Neural cell (in vitro differentiated cells): ENCODE measurements around the gene SLC35D3. TPM values are rescaled to one million over a fixed set of nuclear protein-coding genes. Genes with fewer than 3 reads are reported as not detected.

Experiments
- H2AFZ ChIP-seq: fragments of 200-600, 300-800 bp; sonication (generic), shearing (Covaris generic); 2 replicates; pipeline ENCODE4 v1.6.0; 2014; ENCODE audit warnings: low read depth, mild to moderate bottlenecking, antibody characterized with exemption, low read length, moderate library complexity
- H3F3A ChIP-seq: fragments of 200-600 bp; shearing (Covaris generic); 2 replicates; pipeline ENCODE4 v1.6.1; 2016; ENCODE audit warnings: mild to moderate bottlenecking, moderate library complexity, mixed read lengths, antibody characterized with exemption, low read length; ENCODE audit not compliant: insufficient read depth, poor library complexity, severe bottlenecking
- H3K27ac ChIP-seq: fragments of 200-600, 300-800 bp; sonication (generic), shearing (Covaris generic); 2 replicates; pipeline ENCODE4 v1.5.1; 2014; ENCODE audit warnings: mild to moderate bottlenecking, low read length, moderate library complexity
- H3K27me3 ChIP-seq: fragments of 300-800, 200-600 bp; sonication (generic), shearing (Covaris generic); 2 replicates; pipeline ENCODE4 v1.6.0; 2014; ENCODE audit warnings: mild to moderate bottlenecking, low read depth, low read length, moderate library complexity; ENCODE audit not compliant: insufficient read depth
- H3K36me3 ChIP-seq: fragments of 300-800, 200-600 bp; sonication (generic), shearing (Covaris generic); 2 replicates; pipeline ENCODE4 v1.5.1; 2014; ENCODE audit warnings: mild to moderate bottlenecking, antibody characterized with exemption, low read length, moderate library complexity; ENCODE audit not compliant: insufficient read depth
- H3K4me2 ChIP-seq: fragments of 300-800, 200-600 bp; sonication (generic), shearing (Covaris generic); 2 replicates; pipeline ENCODE4 v1.6.0; 2014; ENCODE audit warnings: mild to moderate bottlenecking, low read length
- H3K4me3 ChIP-seq: fragments of 300-800, 200-600 bp; sonication (generic), shearing (Covaris generic); 2 replicates; pipeline ENCODE4 v1.5.1; 2014; ENCODE audit warnings: mild to moderate bottlenecking, low read length, moderate library complexity
- H3K79me2 ChIP-seq: fragments of 200-600 bp; shearing (Covaris generic); replicated peaks from 2 replicates; pipeline ENCODE4 v1.6.0; 2014; ENCODE audit warnings: mild to moderate bottlenecking, low read length, moderate library complexity; ENCODE audit not compliant: insufficient read depth
- H3K9ac ChIP-seq: fragments of 300-800, 200-600 bp; sonication (generic), shearing (Covaris generic); 2 replicates; pipeline ENCODE4 v1.6.1; 2016; ENCODE audit warnings: mild to moderate bottlenecking, low read length, mixed read lengths
- H3K9me2 ChIP-seq: fragments of 200-600 bp; shearing (Covaris generic); 2 replicates; pipeline ENCODE4 v1.6.1; 2016; ENCODE audit warnings: mild to moderate bottlenecking, low read length, mixed read lengths; ENCODE audit not compliant: insufficient read depth
- H3K9me3 ChIP-seq: fragments of 200-600, 300-800 bp; sonication (generic), shearing (Covaris generic); 2 replicates; pipeline ENCODE4 v1.6.1; 2016; ENCODE audit warnings: mild to moderate bottlenecking, mixed run types, low read length, moderate library complexity, mixed read lengths
- H4K20me1 ChIP-seq: fragments of 200-600 bp; shearing (Covaris generic); 2 replicates; pipeline ENCODE4 v1.6.1; 2016; ENCODE audit warnings: mild to moderate bottlenecking, mixed run types; ENCODE audit not compliant: insufficient read depth
- CTCF ChIP-seq: fragments of 450-650 bp; IDR thresholded peaks from 2 replicates; pipeline ENCODE4 v1.5.1; 2014; ENCODE audit warnings: antibody characterized with exemption, mild to moderate bottlenecking, moderate library complexity; ENCODE audit not compliant: poor library complexity, severe bottlenecking
- EP300 ChIP-seq: fragments of 450-650 bp; conservative IDR thresholded peaks from 2 replicates; pipeline ENCODE4 v1.6.1; 2014; ENCODE audit warnings: antibody characterized with exemption, mild to moderate bottlenecking, moderate library complexity; ENCODE audit not compliant: poor library complexity, severe bottlenecking
- EZH2 ChIP-seq: fragments of 200-600, 300-800 bp; shearing (Covaris generic), sonication (generic); IDR thresholded peaks from 2 replicates; pipeline ENCODE4 v1.6.1; 2014; ENCODE audit warnings: antibody characterized with exemption, low read length, borderline replicate concordance, mild to moderate bottlenecking; ENCODE audit not compliant: insufficient read depth, poor library complexity, severe bottlenecking
- MXI1 ChIP-seq: fragments of 450-650 bp; conservative IDR thresholded peaks from 2 replicates; pipeline ENCODE4 v1.6.1; 2014; ENCODE audit warnings: antibody characterized with exemption, mild to moderate bottlenecking; ENCODE audit not compliant: poor library complexity, severe bottlenecking
- POLR2AphosphoS5 ChIP-seq: IDR thresholded peaks from 2 replicates; pipeline ENCODE4 v1.6.1; 2012
- RAD21 ChIP-seq: fragments of 450-650 bp; conservative IDR thresholded peaks from 2 replicates; pipeline ENCODE4 v1.6.1; 2014; ENCODE audit warnings: antibody characterized with exemption, mild to moderate bottlenecking, moderate library complexity
- REST ChIP-seq: IDR thresholded peaks from 2 replicates; pipeline ENCODE4 v1.6.1; 2012; ENCODE audit warnings: borderline replicate concordance
- SMC3 ChIP-seq: fragments of 450-650 bp; conservative IDR thresholded peaks from 2 replicates; pipeline ENCODE4 v1.6.1; 2014; ENCODE audit warnings: antibody characterized with exemption, mild to moderate bottlenecking, moderate library complexity; ENCODE audit not compliant: poor library complexity
- TAF1 ChIP-seq: IDR thresholded peaks from 2 replicates; pipeline ENCODE4 v1.6.1; 2012; ENCODE audit warnings: low read depth
- polyA plus RNA-seq: library from polyadenylated mRNA; depleted of rRNA; stranded (reverse); fragments of >200 nt; gene quantifications from 2 replicates; pipeline ENCODE4 v1.2.3, GENCODE V29; 2014

SLC35D3 gene
- polyA plus RNA-seq, 1 donor from 2014 or later, result not detected

- Histone ChIP-seq H4K20me1 (no peaks in the 10 kb centered on the region), H3K36me3 (no peaks in the 10 kb centered on the region), H3K9ac (no peak overlapping the region), H3K79me2 (no peaks in the 10 kb centered on the region), H3K9me2 (no peaks in the 10 kb centered on the region), H3K4me2 (no peak overlapping the region), H3K9me3 (no peaks in the 10 kb centered on the region), H3K27ac (no peak overlapping the region), H2AFZ (no peak overlapping the region), H3K4me3 (no peak overlapping the region), H3K27me3 (peaks cover 14% of the 10 kb centered on the region), H3F3A (no peaks in the 10 kb centered on the region)
- no peak for TF ChIP-seq RAD21
- TF ChIP-seq REST, result no peak
- TF ChIP-seq EZH2, result no peak
- no peak for TF ChIP-seq SMC3
- TF ChIP-seq MXI1, result no peak
These were observed 7.2 kb upstream of the SLC35D3 start for GRCh38 chr6:136914947-136915346.

GRCh38 chr6:136918706-136919105 is 3.4 kb upstream of the SLC35D3 start:
- no peak overlapping the region for H3K4me3 ChIP-seq
- no peak for TF ChIP-seq RAD21
- no peak for TF ChIP-seq POLR2AphosphoS5
- TF ChIP-seq EZH2, result no peak
- no peak for TF ChIP-seq TAF1
- no peak for TF ChIP-seq REST
- TF ChIP-seq CTCF, result no peak
- no peak for TF ChIP-seq SMC3
- TF ChIP-seq MXI1, result no peak
- no peak for TF ChIP-seq EP300
- no peaks in the 10 kb centered on the region for H3F3A ChIP-seq
- no peaks in the 10 kb centered on the region for H3K79me2 ChIP-seq
- H2AFZ ChIP-seq, result no peak overlapping the region
- no peaks in the 10 kb centered on the region for H3K9me2 ChIP-seq
- H3K27ac ChIP-seq, result no peak overlapping the region
- H3K9ac ChIP-seq, result no peak overlapping the region
- no peak overlapping the region for H3K4me2 ChIP-seq
- no peaks in the 10 kb centered on the region for H4K20me1 ChIP-seq
- no peaks in the 10 kb centered on the region for H3K36me3 ChIP-seq
- H3K9me3 ChIP-seq, result no peaks in the 10 kb centered on the region
- peaks cover 51% of the 10 kb centered on the region for H3K27me3 ChIP-seq
